Caki2 (cell line): ENCODE measurements around the gene LYPLA2. TPM values are rescaled to one million over a fixed set of nuclear protein-coding genes. Genes with fewer than 3 reads are reported as not detected.
"Not testable (repeated sequence)": the region's sequence is repeated elsewhere in the genome, so short reads cannot be mapped to it uniquely, and the experiment has no call there.

Experiments used
- DNase-seq: peaks from one replicate; pipeline ENCODE4 v3.0.0-alpha.2; 2015; ENCODE audit warnings: low read depth
- in situ Hi-C: cut with HindIII; loops from 2 replicates; pipeline ENCODE4 v1.10.0; 2016; ENCODE audit warnings: low sequenced_read_pairs, low pct_unique_long_range_greater_than_20kb, mixed read lengths
- total RNA-seq: library from RNA; depleted of rRNA; stranded (reverse); fragments of >200 nt; shearing (Covaris generic); gene quantifications from 2 replicates; pipeline ENCODE4 v1.2.3, GENCODE V29; 2014; ENCODE audit warnings: low replicate concordance

LYPLA2 gene
- total RNA-seq, 1 experiment from 2014 or later: 95.6 TPM

GRCh38 chr1:23774174-23774880 is 16.6 kb upstream of the LYPLA2 start:
- no peak for DNase-seq
- in situ Hi-C loops: no loop called here

- no peak for DNase-seq
- in situ Hi-C loops: no loop called here
Observed at GRCh38 chr1:23776217-23776616, 14.7 kb upstream of the LYPLA2 start.

- in situ Hi-C loops: no loop called here
- peak; percentile 73 for DNase-seq
Observed at GRCh38 chr1:23777979-23778814, 12.7 kb upstream of the LYPLA2 start, which contains the start of gene PITHD1. TSS of gene PITHD1 (plus strand) at chr1:23778418. CDS start at chr1:23778516, 98 bp downstream.

- in situ Hi-C loops: no loop called here
- peak; percentile 61 for DNase-seq
Observed at GRCh38 chr1:23779826-23780371, 11.0 kb upstream of the LYPLA2 start.

GRCh38 chr1:23783141-23783540 is 7.8 kb upstream of the LYPLA2 start:
- DNase-seq, in situ Hi-C loops: not testable (repeated sequence)

GRCh38 chr1:23784846-23785245 is 6.1 kb upstream of the LYPLA2 start:
- in situ Hi-C loops: no loop called here
- no peak for DNase-seq

GRCh38 chr1:23787701-23788100 is 3.2 kb upstream of the LYPLA2 start:
- in situ Hi-C loops: no loop called here
- DNase-seq: no peak

- in situ Hi-C loops: no loop called here
- no peak for DNase-seq
Observed at GRCh38 chr1:23788695-23789094, 2.2 kb upstream of the LYPLA2 start.

GRCh38 chr1:23791516-23792047 is 637 bp downstream of the LYPLA2 start:
- in situ Hi-C loops: no loop called here
- no peak for DNase-seq

GRCh38 chr1:23792151-23792945 is 1.4 kb downstream of the LYPLA2 start:
- in situ Hi-C loops: no loop called here
- DNase-seq: no peak

- DNase-seq: peak; percentile 66
- in situ Hi-C loops: no loop called here
Observed at GRCh38 chr1:23793018-23793781, 2.3 kb downstream of the LYPLA2 start.

- no peak for DNase-seq
- in situ Hi-C loops: no loop called here
Observed at GRCh38 chr1:23793861-23794731, 3.2 kb downstream of the LYPLA2 start.

- DNase-seq, in situ Hi-C loops: not testable (repeated sequence)
Observed at GRCh38 chr1:23794732-23795182, 3.8 kb downstream of the LYPLA2 start.

GRCh38 chr1:23795676-23796465 is 4.9 kb downstream of the LYPLA2 start:
- in situ Hi-C loops: no loop called here
- no peak for DNase-seq

- in situ Hi-C loops: no loop called here
- DNase-seq: no peak
Observed at GRCh38 chr1:23796466-23797271, 5.7 kb downstream of the LYPLA2 start.
